Gastrocnemius medialis (tissue), 4 donors: ENCODE data around the gene LRRC41.
"Not testable (repeated sequence)": the region's sequence is repeated elsewhere in the genome, so short reads cannot be mapped to it uniquely, and the experiment has no call there.

Source experiments
- CTCF ChIP-seq, 5 experiments: fragments of 450-650 bp in 3 of 5; fragments of 200-600 bp in 2 of 5; sonication (generic) in 2 of 5; IDR thresholded peaks in 4 of 5; conservative IDR thresholded peaks in 1 of 5; 1 replicate in 4 of 5; 2 replicates in 1 of 5; pipeline ENCODE4 v1.5.1; 2016 to 2019; ENCODE audit warnings: antibody characterized with exemption in 5 of 5, mild to moderate bottlenecking in 3 of 5, moderate library complexity in 3 of 5
- POLR2A ChIP-seq, 2 donors: fragments of 450-650 bp; IDR thresholded peaks; one replicate each; pipeline ENCODE4 v1.6.1; 2017; ENCODE audit warnings: antibody characterized with exemption in 2 of 2, mild to moderate bottlenecking in 2 of 2, moderate library complexity in 2 of 2

GRCh38 chr1:46231231-46231630, 72.2 kb downstream of the LRRC41 start:
- TF ChIP-seq CTCF (IDR thresholded peaks at IDR 0.05 in 4 of 5, conservative IDR thresholded peaks at IDR 0.05 in 1 of 5); POLR2A (IDR thresholded peaks at IDR 0.05): not testable (repeated sequence)
